Stimulated activated CD4-positive, alpha-beta T cell treated with anti-CD3 and anti-CD28 coated beads, Interleukin-2, amount 100 ng/mL, for 24 hours (primary cell): ENCODE results near the gene SLC46A3.
A peak's percentile ranks its signal among the peaks of the same experiment; 100 is the strongest.
"Not testable (repeated sequence)": the region's sequence is repeated elsewhere in the genome, so short reads cannot be mapped to it uniquely, and the experiment has no call there.

Experiments used
- DNase-seq, 2 donors: peaks; one replicate each; pipeline ENCODE4 v3.0.0-alpha.2; 2020

SLC46A3 gene

GRCh38 chr13:28718543-28719226, at the start of gene SLC46A3:
SLC46A3 (minus strand) TSS chr13:28718970; CDS start chr13:28717998, 972 bp downstream.
- peak; percentile 98 for DNase-seq

GRCh38 chr13:28763887-28764286, 45.1 kb upstream of the SLC46A3 start:
- DNase-seq = no peak

DNA sequence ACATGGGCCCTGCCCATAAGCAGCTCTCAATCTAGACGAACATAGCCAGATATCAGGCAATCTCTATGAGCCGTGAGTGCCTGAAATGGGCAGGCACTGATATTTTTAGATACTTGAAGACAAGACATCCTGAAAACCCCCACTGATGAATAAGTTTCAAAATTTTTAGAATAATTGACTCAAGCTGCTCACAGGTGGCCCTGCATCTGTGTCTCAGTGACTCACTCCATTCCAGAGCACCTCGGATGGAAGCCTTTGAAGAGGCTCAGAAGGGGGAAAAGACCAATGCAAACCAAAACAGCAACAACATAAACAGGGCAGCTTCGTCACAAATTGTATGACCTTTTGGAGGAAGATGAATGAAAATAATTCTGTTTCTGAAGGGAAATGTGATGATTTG, 42.8 kb upstream of the SLC46A3 start:
- DNase-seq = no peak

GRCh38 chr13:28755546-28755870, 36.7 kb upstream of the SLC46A3 start:
- DNase-seq = no peak

GRCh38 chr13:28754698-28755545, 36.2 kb upstream of the SLC46A3 start:
- DNase-seq = no peak

DNA sequence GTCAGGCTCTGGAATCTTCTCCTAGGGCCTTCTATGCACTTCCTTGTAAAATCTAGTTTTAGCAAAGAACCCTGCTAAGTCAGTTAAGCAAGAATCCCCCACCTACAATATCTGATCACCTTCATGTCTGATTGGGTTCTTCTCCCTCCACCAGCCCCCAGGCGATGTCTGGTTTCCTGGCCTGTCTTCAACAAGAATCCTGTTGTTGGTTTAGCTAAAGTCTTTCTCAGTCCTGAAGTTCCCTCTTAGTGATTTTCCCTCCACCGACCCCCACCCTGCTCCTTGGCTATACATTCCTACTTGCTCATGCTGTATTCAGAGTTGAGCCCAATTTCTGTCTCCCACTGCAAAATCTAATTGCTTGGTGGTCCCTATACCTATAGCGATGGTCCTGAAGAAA, 35.2 kb upstream of the SLC46A3 start:
- DNase-seq = no peak

DNA sequence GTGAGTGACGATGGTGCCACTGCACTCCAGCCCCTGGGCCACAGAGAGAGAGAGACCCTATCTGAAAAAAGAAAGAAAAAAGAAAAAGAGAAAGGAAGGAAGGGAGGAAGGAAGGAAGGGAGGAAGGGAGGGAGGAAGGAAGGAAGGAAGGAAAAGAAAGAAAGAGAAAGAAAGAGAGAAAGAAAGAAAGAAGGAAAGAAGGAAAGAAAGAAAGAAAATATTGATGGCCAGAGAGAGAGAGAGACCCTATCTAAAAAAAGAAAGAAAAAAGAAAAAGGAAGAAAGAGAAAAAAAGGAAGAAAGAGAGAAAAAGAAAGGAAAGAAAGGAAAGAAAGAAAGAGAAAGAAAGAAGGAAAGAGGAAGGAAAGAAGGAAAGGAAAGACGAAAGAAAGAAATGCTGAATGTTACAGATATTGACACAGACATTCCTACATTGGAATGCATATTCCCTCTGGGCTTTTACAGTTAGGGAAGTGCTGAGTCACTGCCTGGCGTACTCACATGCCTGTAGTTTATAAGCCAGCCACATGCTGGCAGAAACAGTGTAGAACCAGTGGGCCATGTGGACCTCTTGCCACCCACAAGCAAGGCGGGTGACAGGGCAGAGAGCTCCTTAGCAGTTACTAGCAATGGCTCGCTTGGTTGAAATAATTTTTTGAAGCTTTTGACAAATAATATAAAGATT, 34.6 kb upstream of the SLC46A3 start:
- no peak for DNase-seq

DNA sequence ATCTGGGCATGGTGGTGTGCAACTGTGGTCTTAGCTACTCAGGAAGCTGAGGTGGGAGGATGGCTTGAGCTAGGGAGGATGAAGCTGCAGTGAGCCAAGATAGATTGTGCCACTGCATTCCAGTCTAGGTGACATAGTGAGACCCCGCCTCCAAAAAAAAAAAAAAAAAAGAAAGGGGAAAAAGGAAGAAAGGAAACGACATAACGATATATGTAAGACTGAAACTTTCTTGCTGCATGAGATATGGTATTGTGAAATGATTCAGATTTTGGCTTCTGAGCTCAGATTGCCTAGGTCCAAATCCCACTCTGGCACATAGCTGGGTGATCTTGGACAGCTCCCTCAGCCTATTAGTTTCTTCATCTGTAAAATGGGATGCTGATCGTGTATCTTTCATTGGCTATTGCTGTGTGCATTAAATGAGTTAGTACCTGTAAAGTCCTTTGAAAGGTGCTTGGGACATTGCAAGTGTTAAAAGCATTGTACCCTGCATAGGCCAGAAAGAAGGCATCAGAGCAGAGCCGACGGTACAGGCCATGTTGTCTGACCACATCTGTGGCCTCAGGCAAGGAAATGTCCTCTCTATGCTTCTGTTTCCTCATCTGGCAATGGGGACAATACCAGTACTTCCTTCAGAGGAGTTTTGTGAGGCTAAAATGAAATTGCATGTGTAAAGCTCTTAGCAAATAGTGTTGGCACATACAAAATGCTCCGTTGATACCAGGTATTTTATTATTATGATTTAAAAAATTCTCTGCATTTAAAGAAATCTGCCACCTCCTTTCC, 32.6 kb upstream of the SLC46A3 start:
- DNase-seq = no peak

DNA sequence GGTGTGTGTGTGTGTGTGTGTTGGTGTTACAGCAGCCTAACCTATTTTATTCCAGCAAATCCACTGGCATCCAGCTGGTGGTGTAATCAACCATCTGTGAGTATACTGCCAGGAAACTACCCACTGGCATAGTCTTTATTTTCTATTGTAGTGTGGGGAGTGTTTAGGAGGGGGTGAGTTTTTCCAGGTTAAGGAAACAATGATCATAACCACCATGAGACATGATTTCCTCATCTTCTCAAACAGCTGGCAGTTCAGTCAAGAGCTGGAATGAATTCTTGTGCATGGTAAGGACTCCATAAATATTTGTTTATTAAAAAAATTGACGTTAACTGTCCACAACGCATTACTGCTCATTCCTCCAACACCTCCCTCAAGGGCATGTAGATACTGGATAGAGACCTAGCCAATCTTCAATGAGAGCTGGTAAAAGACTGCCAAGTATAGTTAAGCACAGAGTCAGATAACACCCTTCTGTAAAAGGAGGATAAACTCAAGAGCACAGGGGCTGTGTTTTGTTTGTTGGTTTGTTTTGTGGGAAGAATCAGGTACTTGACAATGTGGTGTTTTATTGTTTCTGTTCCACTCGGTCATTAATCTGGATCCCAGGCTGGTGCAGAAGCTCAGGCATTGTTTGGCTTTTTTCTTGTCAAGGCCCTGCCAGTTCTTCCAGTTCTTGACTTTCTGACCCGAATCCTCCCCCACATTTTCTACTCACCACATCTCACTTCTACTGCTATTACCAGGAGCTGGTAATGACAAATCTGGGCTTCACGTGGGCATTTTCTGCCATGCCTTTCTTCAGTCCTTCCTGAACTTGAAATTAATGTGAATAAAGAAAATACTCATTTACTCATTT, 31.6 kb upstream of the SLC46A3 start:
- no peak for DNase-seq

DNA sequence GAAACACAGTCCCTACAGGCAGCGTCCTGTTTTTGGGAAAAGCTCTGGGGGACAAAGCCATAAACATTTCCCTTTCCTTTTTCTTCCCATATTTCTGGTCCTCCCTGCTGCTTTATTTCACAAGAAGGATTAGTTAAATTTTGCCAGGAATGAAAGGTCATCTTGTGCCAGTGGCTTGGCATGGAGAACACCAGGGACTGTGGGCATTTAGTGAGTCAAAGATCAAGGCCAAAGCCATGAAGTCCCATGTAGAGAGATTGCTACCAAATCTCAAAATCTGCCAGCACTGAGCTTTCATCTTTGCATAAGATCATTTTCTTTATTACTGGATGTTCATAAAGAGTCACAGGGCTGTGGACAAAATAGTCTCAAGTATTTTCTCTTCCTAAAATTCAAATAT, 29.1 kb upstream of the SLC46A3 start:
- no peak for DNase-seq

DNA sequence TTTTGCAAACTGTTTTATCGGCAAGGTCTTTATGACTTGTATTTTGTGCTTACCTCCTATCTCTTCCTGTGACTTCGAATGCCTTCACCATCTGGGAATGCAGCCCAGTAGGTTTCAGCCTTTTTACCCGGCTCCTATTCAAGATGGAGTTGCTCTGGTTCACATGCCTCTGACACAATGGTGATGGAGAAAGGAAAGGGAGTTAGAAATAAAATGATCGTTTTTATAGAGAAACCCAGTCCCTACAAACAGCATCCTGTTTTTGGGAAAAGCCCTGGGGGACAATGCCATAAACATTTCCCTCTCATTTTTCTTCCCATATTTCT, 27.5 kb upstream of the SLC46A3 start:
- no peak for DNase-seq

- DNase-seq = no peak
These were observed 25.9 kb upstream of the SLC46A3 start for GRCh38 chr13:28744656-28745055.

- no peak for DNase-seq
These were observed 25.3 kb upstream of the SLC46A3 start for GRCh38 chr13:28744091-28744536.

DNA sequence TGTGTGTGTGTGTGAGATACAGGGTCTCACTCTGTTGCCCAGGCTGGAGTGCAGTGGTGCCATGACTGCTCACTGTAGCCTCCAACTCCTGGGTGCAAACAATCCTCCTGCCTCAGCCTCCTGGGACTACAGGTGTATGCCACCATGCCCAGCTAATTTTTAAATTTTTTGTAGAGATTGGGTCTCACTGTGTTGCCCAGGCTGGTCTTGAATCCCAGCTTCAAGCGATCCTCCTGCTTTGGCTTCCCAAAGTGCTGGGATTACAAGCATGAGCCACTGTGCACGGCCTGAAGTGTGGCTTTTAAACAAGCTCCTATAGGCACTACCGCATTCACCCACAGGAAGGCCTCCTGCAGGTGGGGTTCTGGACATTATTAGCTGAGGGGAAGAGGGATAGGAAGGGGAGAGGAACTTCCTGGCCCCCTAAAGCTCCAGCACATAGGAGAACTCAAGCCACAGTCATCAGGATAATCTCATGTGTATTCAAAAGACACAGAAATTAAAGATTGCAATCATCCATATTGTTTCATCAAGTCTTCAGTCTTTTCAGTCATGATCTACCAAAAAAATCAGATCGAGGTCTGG, 24.8 kb upstream of the SLC46A3 start:
- no peak for DNase-seq

- no peak for DNase-seq
These were observed 24.2 kb upstream of the SLC46A3 start for GRCh38 chr13:28743020-28743419.

- not testable (repeated sequence) for DNase-seq
These were observed 23.7 kb upstream of the SLC46A3 start for GRCh38 chr13:28742445-28742844.

- DNase-seq = no peak
These were observed 22.3 kb upstream of the SLC46A3 start for GRCh38 chr13:28741084-28741491.

- DNase-seq = no peak
These were observed 20.6 kb upstream of the SLC46A3 start for GRCh38 chr13:28739376-28739775.

DNA sequence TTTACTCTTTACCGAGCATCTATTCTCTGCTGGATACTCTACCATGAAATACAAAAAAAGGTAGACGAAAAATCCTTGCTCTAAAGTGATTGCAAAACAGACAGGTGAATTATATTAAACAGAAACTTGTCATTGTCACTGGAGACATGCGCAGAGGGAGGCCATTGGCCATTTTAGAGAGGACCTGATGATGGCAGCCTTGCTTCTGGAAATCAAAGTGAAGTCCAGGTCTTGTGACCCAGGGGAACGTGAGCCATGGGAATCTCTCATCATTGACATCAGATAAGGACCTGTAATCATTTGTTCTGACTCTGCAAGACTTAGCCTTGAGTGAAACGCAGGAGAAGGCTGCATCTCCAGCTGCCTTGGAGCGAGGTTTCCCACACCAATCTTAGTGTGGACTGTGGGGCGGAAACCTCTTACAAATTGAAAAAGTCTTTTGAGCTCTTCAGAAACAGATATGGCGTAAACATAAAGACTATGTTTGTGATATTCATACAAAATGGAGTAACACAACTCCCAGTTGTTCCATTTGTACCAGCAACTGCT, 16.8 kb upstream of the SLC46A3 start:
- DNase-seq = no peak

GRCh38 chr13:28734906-28735305, 16.1 kb upstream of the SLC46A3 start:
- no peak for DNase-seq

DNA sequence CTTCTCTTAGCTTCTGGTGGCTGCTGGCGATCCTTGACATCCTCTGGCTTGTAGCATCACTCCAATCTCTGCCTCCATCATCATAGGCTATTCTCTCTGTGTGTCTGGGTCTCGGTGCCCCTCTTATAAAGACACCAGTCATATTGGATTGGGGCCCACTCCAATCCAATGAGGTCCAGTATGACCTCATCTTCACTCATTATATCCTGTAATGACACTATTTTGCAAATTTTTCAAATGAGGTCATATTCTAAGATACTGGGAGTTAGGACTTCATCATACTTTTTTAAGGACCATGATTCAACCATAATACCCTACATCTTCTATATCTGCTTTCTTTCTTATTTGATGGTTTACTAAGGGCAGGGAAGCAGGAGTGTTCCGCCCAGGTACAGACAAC, 12.0 kb upstream of the SLC46A3 start:
- no peak for DNase-seq
